Measurements from ENCODE around the gene FSTL4. TPM values are rescaled to one million over a fixed set of nuclear protein-coding genes. Genes with fewer than 3 reads are reported as not detected.

The FSTL4 gene
- total RNA-seq, 4 donors from 2014 or later, result 0.41 TPM; not detected in 3

DNA sequence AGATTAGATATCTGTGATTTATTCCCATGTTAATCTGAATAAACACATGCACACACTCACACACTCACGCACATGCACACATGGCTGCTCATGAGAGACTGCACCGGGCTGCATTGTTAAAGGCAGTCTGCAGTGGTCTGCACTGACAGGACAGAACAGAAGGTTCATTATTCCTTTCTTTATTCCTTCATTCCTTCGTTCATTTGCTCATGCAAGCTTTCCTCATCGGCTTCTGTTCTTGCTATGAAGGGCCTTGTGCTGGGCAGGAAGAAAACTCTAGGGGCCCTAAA is 41.4 kb upstream of the FSTL4 start:
- Histone ChIP-seq H3K4me3 (no peak overlapping the region), H3K4me1 (no peaks in the 10 kb centered on the region), H3K9me3 (no peaks in the 10 kb centered on the region), H3K36me3 (no peaks in the 10 kb centered on the region), H3K27me3 (no peaks in the 10 kb centered on the region), H3K27ac (no peak overlapping the region)
- intact Hi-C loops (cut with DNase I; ENCODE audit: low total_unique reads), result no loop called here
- no peak for DNase-seq
- TF ChIP-seq, protein P1, sequence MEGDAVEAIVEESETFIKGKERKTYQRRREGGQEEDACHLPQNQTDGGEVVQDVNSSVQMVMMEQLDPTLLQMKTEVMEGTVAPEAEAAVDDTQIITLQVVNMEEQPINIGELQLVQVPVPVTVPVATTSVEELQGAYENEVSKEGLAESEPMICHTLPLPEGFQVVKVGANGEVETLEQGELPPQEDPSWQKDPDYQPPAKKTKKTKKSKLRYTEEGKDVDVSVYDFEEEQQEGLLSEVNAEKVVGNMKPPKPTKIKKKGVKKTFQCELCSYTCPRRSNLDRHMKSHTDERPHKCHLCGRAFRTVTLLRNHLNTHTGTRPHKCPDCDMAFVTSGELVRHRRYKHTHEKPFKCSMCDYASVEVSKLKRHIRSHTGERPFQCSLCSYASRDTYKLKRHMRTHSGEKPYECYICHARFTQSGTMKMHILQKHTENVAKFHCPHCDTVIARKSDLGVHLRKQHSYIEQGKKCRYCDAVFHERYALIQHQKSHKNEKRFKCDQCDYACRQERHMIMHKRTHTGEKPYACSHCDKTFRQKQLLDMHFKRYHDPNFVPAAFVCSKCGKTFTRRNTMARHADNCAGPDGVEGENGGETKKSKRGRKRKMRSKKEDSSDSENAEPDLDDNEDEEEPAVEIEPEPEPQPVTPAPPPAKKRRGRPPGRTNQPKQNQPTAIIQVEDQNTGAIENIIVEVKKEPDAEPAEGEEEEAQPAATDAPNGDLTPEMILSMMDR (IDR thresholded peaks at IDR 0.05), result no peak
- no peak for TF ChIP-seq POLR2A (IDR thresholded peaks at IDR 0.05)

DNA sequence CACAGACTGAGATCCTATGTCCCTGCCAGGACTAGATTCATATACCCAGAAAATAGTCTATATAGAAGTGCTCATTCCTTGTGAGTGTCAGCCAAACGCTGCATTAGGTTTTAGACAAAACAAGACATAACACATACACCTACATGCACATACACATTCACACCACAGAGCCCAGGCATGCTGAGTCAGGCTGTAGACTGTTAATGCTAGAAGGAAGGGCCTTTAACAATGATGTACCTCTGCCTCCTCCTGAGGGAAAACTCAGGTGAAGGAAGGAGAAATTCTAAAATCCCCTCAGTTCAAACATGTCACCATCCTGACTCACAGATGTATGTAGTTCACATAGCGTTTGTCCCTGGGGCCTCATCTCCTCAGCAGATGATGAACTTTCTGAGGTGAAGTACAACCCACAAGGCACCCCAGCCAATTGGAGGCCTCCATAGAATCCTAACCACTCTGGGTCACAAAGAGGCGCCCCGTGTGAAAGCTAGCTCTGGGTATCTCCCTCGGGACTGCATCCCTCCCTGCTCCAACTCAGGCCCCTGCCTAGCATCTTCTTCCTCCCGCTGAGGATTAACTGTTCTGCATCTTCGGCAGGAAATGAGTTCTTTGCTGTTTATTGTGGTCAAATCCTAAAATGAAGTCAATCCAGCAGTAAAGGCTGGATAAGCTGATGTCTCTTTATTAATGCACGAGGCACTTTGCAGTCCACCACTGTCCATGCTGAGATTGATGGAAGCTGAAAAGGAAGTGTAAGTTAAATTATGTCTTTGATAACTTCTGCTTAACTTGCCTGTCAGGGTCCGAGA is 40.8 kb upstream of the FSTL4 start:
- no peaks in the 10 kb centered on the region for H3K27me3 ChIP-seq
- no peak overlapping the region for H3K27ac ChIP-seq
- intact Hi-C loops (cut with DNase I; ENCODE audit: low total_unique reads), result no loop called here
- H3K4me3 ChIP-seq, result no peak overlapping the region
- no peaks in the 10 kb centered on the region for H3K4me1 ChIP-seq
- no peak for DNase-seq
- no peaks in the 10 kb centered on the region for H3K9me3 ChIP-seq
- TF ChIP-seq, protein P1 (IDR thresholded peaks at IDR 0.05), result no peak
- TF ChIP-seq POLR2A (IDR thresholded peaks at IDR 0.05), result no peak
- H3K36me3 ChIP-seq, result no peaks in the 10 kb centered on the region

DNA sequence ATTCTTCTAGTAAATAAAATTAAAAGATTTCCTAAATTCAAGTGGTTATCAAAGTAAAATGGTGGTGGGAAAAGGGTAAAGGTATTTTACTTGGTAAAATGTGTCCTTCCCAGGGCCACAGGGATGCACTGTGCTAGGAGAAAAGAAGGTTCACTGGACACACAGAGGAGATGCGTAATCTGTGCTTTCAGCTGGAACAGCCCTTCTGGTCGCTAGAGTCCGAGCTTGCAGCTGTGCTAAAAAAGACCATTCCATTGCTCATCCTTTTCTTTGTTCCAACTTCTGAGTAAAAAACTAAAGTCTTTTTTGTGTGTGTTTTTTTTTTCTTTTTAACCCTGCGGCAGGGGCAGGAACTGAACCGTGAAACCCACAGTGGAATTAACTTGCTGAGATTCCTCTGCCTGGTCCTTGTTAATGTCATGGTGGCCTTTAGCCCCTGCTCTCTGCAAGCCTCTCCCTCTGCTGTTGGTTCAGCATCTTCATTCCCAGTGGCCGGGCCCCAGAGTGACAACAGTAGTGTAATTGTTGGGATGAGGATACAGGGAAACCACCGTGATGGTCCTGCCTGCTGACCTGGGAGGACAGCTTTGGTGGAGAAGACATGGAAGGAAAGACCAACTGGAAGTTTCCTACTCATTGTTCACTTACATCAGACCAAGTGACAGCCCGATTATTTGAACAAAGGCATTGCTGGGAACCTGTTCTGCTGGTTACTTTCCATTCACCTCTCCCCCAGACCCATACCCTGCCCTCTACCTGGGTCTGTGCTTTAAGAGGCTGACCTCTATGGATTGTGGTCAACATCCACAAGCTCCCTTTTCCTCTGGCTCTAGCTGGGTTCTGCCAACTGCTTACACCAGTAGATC is 31.9 kb upstream of the FSTL4 start:
- TF ChIP-seq, protein P1 (IDR thresholded peaks at IDR 0.05), result no peak
- TF ChIP-seq POLR2A (IDR thresholded peaks at IDR 0.05), result no peak
- DNase-seq, result no peak
- H3K36me3 ChIP-seq, result no peaks in the 10 kb centered on the region
- no peaks in the 10 kb centered on the region for H3K9me3 ChIP-seq
- H3K27me3 ChIP-seq, result no peaks in the 10 kb centered on the region
- H3K4me1 ChIP-seq, result no peaks in the 10 kb centered on the region
- H3K4me3 ChIP-seq, result no peak overlapping the region
- intact Hi-C loops (cut with DNase I; ENCODE audit: low total_unique reads), result no loop called here
- no peak overlapping the region for H3K27ac ChIP-seq

DNA sequence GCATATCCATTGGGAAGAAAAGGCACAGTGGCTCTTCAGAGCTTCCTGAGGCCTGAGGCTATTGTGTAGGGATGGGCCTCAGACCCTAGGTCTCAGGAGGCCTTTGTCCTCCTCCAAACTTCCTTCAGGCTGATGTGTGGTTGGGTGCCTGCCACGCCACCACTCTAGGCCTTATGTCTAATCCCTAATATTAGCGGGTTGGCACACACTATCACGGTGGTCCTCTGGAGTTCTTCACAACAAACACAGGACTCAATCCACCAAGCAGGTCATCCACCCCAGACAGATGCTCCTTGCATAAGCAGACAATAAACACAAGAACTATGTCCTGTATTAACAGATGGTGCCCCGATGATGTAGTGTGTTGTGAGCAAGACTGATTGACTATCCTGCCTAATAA is 31.0 kb upstream of the FSTL4 start:
- no peaks in the 10 kb centered on the region for H3K9me3 ChIP-seq
- no peak overlapping the region for H3K4me3 ChIP-seq
- no peaks in the 10 kb centered on the region for H3K27me3 ChIP-seq
- DNase-seq, result no peak
- H3K27ac ChIP-seq, result no peak overlapping the region
- TF ChIP-seq, protein P1 (IDR thresholded peaks at IDR 0.05), result no peak
- TF ChIP-seq POLR2A (IDR thresholded peaks at IDR 0.05), result no peak
- H3K36me3 ChIP-seq, result no peaks in the 10 kb centered on the region
- H3K4me1 ChIP-seq, result no peaks in the 10 kb centered on the region
- intact Hi-C loops (cut with DNase I; ENCODE audit: low total_unique reads), result no loop called here

DNA sequence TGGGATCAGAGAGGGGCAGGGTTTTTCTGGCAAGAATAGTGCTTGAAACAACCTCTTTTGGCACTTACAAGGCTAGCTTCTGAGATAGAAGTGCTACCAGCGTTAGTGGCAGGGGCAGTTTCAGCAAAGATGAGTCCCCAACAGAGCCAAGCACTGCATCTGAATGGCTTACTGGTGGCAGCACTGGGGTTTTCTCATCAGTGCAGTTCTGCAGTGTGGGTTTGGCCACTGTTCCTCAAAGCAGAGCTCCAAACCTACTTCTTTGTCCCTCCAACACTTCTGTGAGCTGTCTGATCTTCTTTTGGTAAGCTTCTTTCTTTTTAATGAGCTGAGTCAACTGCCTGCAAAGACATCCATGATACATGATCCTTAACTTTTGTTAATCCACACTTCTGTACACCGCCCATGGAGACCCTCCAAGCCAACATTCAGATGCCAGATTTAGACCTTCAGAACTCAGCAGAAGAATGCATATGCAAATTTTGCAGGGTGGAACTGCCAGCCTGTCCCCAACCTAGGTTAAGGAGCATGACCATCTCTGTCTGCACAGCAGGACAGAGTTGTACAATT is 29.9 kb upstream of the FSTL4 start:
- Histone ChIP-seq H3K36me3 (no peaks in the 10 kb centered on the region), H3K9me3 (no peaks in the 10 kb centered on the region), H3K27ac (no peak overlapping the region), H3K4me3 (no peak overlapping the region), H3K4me1 (no peaks in the 10 kb centered on the region), H3K27me3 (no peaks in the 10 kb centered on the region)
- intact Hi-C loops (cut with DNase I; ENCODE audit: low total_unique reads), result no loop called here
- DNase-seq, result no peak
- TF ChIP-seq, protein P1 (IDR thresholded peaks at IDR 0.05), result no peak
- no peak for TF ChIP-seq POLR2A (IDR thresholded peaks at IDR 0.05)

Measured in uterus (tissue), 4 donors.